SK-N-SH (cell line): Measurements from ENCODE around the gene LRRC26.

ENCODE experiments used
- CTCF ChIP-seq: fragments of 200-600 bp; sonication (generic); IDR thresholded peaks from 2 replicates; pipeline ENCODE4 v1.6.1; 2017; ENCODE audit warnings: antibody characterized with exemption, mild to moderate bottlenecking, moderate library complexity
- EP300 ChIP-seq, 2 experiments: IDR thresholded peaks; 2 replicates each; pipeline versions ENCODE4 v1.4.0 to v1.6.1; 2012; ENCODE audit warnings: borderline replicate concordance in 1 of 2, low read depth in 1 of 2, low read length in 1 of 2
- RAD21 ChIP-seq: IDR thresholded peaks from 2 replicates; pipeline ENCODE4 v1.6.1; 2012; ENCODE audit warnings: mild to moderate bottlenecking, low read length

- TF ChIP-seq RAD21 (no peak), CTCF (no peak), EP300 (IDR thresholded peaks at IDR 0.05; ENCODE audit: borderline replicate concordance in 1 of 2, low read depth in 1 of 2, low read length in 1 of 2) (no peak)
Measured at GRCh38 chr9:137201205-137201868, 31.5 kb upstream of the LRRC26 start.
